HepG2 (cell line): Measurements from ENCODE around the gene TBC1D16. TPM values are rescaled to one million over a fixed set of nuclear protein-coding genes. Genes with fewer than 3 reads are reported as not detected.

Experiments used
- ARHGAP35 ChIP-seq: sonication (generic); formaldehyde crosslinking; IDR thresholded peaks from 2 replicates; pipeline ENCODE4 v1.9.0; 2022; ENCODE audit warnings: mild to moderate bottlenecking, inconsistent platforms, moderate library complexity, missing genetic modification reagents, borderline replicate concordance
- BRCA1 ChIP-seq: sonication (generic); formaldehyde crosslinking; IDR thresholded peaks from 2 replicates; pipeline ENCODE4 v1.4.0; 2020; ENCODE audit warnings: missing genetic modification reagents
- CBX1 ChIP-seq: IDR thresholded peaks from one replicate; pipeline ENCODE4 v1.6.1; 2016; ENCODE audit warnings: antibody characterized with exemption, low read depth
- CEBPG ChIP-seq: IDR thresholded peaks from 2 replicates; pipeline ENCODE4 v1.6.1; 2016
- ERF ChIP-seq: IDR thresholded peaks from 2 replicates; pipeline ENCODE4 v1.6.1; 2018; ENCODE audit warnings: missing biosample characterization, missing genetic modification reagents
- GATA4 ChIP-seq: sonication (generic); IDR thresholded peaks from 2 replicates; pipeline ENCODE4 v1.6.1; 2016; ENCODE audit warnings: antibody characterized with exemption, low read depth, borderline replicate concordance
- MED8 ChIP-seq: sonication (generic); formaldehyde crosslinking; IDR thresholded peaks from 2 replicates; pipeline ENCODE4 v1.8.1; 2023; ENCODE audit warnings: mild to moderate bottlenecking, missing genetic modification reagents; ENCODE audit not compliant: insufficient replicate concordance
- MLXIP ChIP-seq: sonication (generic); formaldehyde crosslinking; IDR thresholded peaks from 2 replicates; pipeline ENCODE4 v1.9.0; 2021; ENCODE audit warnings: missing genetic modification reagents, borderline replicate concordance
- REL ChIP-seq: sonication (generic); formaldehyde crosslinking; conservative IDR thresholded peaks from 2 replicates; pipeline ENCODE4 v1.8.0; 2022; ENCODE audit warnings: mild to moderate bottlenecking, missing genetic modification reagents, moderate library complexity
- RFX1 ChIP-seq: fragments of 450-650 bp; IDR thresholded peaks from 2 replicates; pipeline ENCODE4 v1.6.1; 2017
- SIN3A ChIP-seq: IDR thresholded peaks from 2 replicates; pipeline ENCODE4 v1.6.1; 2011; ENCODE audit warnings: low read depth, mild to moderate bottlenecking, control low read depth, low read length, borderline replicate concordance
- TFE3 ChIP-seq: IDR thresholded peaks from 2 replicates; pipeline ENCODE4 v1.6.1; 2016
- U2AF2 ChIP-seq: fragments of 200-400 bp; formaldehyde crosslinking; IDR thresholded peaks from 2 replicates; pipeline ENCODE4 v1.6.1; 2017; ENCODE audit warnings: low read depth, mild to moderate bottlenecking, low read length
- ZC3H13 ChIP-seq: sonication (generic); formaldehyde crosslinking; IDR thresholded peaks from 2 replicates; pipeline ENCODE4 v1.8.1; 2023; ENCODE audit warnings: mild to moderate bottlenecking, missing genetic modification reagents, moderate library complexity
- ZNF263 ChIP-seq: sonication (generic); formaldehyde crosslinking; IDR thresholded peaks from 2 replicates; pipeline ENCODE4 v1.4.0; 2020; ENCODE audit warnings: missing genetic modification reagents
- ZNF367 ChIP-seq: sonication (generic); formaldehyde crosslinking; IDR thresholded peaks from 2 replicates; pipeline ENCODE4 v1.4.0; 2020; ENCODE audit warnings: missing genetic modification reagents, borderline replicate concordance
- ZNF562 ChIP-seq: sonication (generic); formaldehyde crosslinking; IDR thresholded peaks from 2 replicates; pipeline ENCODE4 v1.8.0; 2022; ENCODE audit warnings: missing genetic modification reagents, borderline replicate concordance
- polyA plus RNA-seq, 8 experiments: library from polyadenylated mRNA; depleted of rRNA in 3 of 8; stranded (reverse) in 7 of 8; unstranded in 1 of 8; fragments of >200 nt; fragmentation: Illumina TruSeq in 4 of 8; extraction: Trizol in 4 of 8; gene quantifications; 2 replicates each; pipeline versions ENCODE4 v1.2.1 to v1.2.3, GENCODE V29; 2011 to 2016; ENCODE audit warnings: low read depth in 4 of 8, missing spikeins in 1 of 8, mixed read lengths in 1 of 8; ENCODE audit not compliant: insufficient read depth in 1 of 8
- total RNA-seq, 5 experiments: library from RNA; depleted of rRNA; stranded (reverse); fragments of >200 nt; fragmentation: Illumina TruSeq; extraction: Trizol; gene quantifications; 2 replicates each; pipeline ENCODE4 v1.2.3, GENCODE V29; 2016; ENCODE audit warnings: low read depth in 1 of 5
- TF ChIP-seq, protein P1 (sequence below): sonication (generic); formaldehyde crosslinking; IDR thresholded peaks from 2 replicates; pipeline ENCODE4 v1.4.0; 2020; ENCODE audit warnings: missing genetic modification reagents
- TF ChIP-seq, protein P2 (sequence below): sonication (generic); formaldehyde crosslinking; IDR thresholded peaks from 2 replicates; pipeline ENCODE4 v1.4.0; 2020; ENCODE audit warnings: missing genetic modification reagents, borderline replicate concordance

TBC1D16 gene
- total and polyA plus RNA-seq, 2 of the 13 experiments (the other 11 are each of a cell fraction or from before 2014, with no cell fraction given) = 14.9 to 24.9 TPM

DNA sequence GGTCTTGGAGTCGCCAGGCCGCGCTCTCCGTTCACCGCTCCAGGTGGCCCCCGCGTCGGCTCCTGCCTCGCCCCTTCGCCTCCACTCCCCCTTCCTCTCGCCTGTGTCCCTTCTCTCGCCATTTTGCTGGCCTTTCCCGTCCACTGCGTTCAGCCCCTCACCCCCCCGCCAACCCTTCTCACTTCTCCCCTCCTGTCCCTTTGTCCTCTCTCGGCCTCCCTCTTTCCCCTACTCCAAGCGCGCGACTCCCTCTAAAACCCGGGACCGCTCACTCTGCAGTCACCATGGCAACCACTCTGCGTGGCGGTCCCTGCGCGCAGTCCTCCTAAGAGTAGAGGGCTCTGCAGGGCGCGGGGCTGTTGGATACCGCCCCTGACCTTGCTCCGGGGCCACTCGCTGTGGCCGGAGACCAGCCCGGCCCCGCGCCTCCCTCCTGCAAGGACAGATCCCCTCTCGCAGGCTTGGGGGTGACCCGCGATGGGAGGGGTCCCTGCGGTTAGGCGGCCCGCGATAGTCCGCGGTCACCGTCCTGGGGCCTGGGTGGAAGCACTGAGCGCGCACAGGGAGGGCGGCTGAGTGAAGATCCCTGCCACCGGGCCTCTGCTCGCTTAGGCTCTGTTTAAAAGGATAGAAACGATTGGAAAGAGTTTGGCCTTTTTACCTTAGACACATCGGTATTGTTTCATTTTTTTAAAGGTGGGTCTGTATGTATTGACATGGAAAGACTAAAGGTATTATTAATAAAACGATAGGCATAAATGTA lies 1.2 kb upstream of the TBC1D16 start (continued):
- TF ChIP-seq, protein P1, sequence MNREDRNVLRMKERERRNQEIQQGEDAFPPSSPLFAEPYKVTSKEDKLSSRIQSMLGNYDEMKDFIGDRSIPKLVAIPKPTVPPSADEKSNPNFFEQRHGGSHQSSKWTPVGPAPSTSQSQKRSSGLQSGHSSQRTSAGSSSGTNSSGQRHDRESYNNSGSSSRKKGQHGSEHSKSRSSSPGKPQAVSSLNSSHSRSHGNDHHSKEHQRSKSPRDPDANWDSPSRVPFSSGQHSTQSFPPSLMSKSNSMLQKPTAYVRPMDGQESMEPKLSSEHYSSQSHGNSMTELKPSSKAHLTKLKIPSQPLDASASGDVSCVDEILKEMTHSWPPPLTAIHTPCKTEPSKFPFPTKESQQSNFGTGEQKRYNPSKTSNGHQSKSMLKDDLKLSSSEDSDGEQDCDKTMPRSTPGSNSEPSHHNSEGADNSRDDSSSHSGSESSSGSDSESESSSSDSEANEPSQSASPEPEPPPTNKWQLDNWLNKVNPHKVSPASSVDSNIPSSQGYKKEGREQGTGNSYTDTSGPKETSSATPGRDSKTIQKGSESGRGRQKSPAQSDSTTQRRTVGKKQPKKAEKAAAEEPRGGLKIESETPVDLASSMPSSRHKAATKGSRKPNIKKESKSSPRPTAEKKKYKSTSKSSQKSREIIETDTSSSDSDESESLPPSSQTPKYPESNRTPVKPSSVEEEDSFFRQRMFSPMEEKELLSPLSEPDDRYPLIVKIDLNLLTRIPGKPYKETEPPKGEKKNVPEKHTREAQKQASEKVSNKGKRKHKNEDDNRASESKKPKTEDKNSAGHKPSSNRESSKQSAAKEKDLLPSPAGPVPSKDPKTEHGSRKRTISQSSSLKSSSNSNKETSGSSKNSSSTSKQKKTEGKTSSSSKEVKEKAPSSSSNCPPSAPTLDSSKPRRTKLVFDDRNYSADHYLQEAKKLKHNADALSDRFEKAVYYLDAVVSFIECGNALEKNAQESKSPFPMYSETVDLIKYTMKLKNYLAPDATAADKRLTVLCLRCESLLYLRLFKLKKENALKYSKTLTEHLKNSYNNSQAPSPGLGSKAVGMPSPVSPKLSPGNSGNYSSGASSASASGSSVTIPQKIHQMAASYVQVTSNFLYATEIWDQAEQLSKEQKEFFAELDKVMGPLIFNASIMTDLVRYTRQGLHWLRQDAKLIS (CRISPR knock-in tag) = no peak
- TF ChIP-seq TFE3 (0 out of 2 replicates have a peak, but pooled peaks have one; percentile 5), REL (CRISPR knock-in tag) (peak; percentile 18; the same call in 1 of the 2 replicates), ZNF263 (CRISPR knock-in tag) (0 out of 2 replicates have a peak, but pooled peaks have one; percentile 6), CEBPG (CRISPR knock-in tag) (no peak), ZC3H13 (CRISPR knock-in tag) (0 out of 2 replicates have a peak, but pooled peaks have one; percentile 15), GATA4 (no peak), BRCA1 (CRISPR knock-in tag) (no peak), RFX1 (peak; percentile 73), CBX1 (no peak), MLXIP (CRISPR knock-in tag) (no peak), ARHGAP35 (CRISPR knock-in tag) (peak; percentile 84; the same call in 1 of the 2 replicates), ZNF367 (no peak), SIN3A (no peak), U2AF2 (0 out of 2 replicates have a peak, but pooled peaks have one; percentile 23), ZNF562 (CRISPR knock-in tag) (no peak), ERF (CRISPR knock-in tag) (no peak), MED8 (CRISPR knock-in tag) (no peak)
- TF ChIP-seq, protein P2, sequence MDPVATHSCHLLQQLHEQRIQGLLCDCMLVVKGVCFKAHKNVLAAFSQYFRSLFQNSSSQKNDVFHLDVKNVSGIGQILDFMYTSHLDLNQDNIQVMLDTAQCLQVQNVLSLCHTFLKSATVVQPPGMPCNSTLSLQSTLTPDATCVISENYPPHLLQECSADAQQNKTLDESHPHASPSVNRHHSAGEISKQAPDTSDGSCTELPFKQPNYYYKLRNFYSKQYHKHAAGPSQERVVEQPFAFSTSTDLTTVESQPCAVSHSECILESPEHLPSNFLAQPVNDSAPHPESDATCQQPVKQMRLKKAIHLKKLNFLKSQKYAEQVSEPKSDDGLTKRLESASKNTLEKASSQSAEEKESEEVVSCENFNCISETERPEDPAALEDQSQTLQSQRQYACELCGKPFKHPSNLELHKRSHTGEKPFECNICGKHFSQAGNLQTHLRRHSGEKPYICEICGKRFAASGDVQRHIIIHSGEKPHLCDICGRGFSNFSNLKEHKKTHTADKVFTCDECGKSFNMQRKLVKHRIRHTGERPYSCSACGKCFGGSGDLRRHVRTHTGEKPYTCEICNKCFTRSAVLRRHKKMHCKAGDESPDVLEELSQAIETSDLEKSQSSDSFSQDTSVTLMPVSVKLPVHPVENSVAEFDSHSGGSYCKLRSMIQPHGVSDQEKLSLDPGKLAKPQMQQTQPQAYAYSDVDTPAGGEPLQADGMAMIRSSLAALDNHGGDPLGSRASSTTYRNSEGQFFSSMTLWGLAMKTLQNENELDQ (CRISPR knock-in tag) = no peak
